GM21526 (cell line): Measurements from ENCODE around the gene CSNK1G2.

ENCODE experiments used
- ATAC-seq: cut with Tn5 transposase; IDR thresholded peaks from one replicate; pipeline ENCODE4 v1.9.1; 2021; ENCODE audit warnings: moderate library complexity; ENCODE audit not compliant: unreplicated experiment, low FRiP score

CSNK1G2 gene

DNA sequence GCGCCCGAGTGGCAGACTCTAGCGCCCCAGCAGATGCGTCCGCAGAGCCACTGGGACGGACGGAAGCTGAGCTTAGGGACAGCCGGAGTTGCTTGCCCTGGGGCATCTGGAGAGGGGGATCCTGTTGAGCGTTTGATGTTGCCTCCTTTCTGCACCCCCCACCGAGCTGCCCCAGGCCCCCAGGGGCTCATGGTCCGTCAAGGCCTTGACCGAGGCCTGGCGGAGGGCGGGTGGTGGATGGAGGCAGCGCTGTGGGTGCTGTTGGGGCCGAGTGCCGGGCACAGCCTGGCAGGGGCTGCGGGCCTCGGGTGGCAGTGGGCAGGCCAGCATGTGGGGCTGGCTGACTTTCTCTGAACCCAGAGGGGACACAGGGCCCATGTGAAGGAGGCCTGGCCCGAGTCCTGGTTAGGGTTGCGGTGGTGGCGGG lies 2.7 kb downstream of the CSNK1G2 start:
- no peak for ATAC-seq

DNA sequence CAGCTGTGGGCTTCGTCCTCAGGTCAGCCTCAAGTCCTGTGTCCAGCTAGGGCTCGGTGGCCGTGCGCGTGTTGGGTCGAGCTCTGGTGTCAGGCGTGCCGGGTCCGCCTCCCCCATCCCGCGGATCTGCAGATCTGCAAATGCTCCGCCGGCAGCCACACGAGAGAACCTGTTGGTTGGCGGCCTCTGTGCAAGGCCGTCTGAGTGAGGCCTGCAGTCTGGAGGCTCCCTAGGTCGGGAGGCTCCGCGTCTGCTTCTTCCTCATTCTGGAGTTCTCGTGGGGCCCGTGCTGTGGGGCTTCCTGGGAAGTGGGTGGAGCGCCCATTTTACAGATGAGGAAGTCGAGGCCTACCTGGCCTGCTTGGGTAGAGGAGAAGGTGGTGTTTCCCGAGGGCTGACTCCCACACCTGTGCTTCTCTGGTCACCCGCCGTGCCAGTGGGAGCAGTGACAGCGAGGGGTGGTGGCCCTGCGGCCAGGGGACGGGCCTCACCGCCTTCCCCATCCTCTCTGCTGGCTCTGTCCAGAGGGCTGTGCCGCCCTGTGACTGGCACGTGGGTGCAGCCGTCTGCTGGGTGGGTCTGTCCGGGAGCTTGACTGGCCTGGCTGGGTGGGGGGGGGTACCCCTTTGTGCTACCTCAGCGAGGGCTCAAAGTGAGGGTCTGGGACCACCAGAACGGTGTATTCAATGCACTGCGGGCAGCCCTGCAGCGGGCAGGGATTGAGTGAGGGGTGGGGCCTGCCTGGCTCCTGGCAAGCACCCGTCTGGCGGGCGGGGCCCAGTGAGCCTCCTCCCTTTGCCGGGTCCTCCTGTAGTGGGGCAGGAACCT lies 3.3 kb downstream of the CSNK1G2 start:
- ATAC-seq = no peak

DNA sequence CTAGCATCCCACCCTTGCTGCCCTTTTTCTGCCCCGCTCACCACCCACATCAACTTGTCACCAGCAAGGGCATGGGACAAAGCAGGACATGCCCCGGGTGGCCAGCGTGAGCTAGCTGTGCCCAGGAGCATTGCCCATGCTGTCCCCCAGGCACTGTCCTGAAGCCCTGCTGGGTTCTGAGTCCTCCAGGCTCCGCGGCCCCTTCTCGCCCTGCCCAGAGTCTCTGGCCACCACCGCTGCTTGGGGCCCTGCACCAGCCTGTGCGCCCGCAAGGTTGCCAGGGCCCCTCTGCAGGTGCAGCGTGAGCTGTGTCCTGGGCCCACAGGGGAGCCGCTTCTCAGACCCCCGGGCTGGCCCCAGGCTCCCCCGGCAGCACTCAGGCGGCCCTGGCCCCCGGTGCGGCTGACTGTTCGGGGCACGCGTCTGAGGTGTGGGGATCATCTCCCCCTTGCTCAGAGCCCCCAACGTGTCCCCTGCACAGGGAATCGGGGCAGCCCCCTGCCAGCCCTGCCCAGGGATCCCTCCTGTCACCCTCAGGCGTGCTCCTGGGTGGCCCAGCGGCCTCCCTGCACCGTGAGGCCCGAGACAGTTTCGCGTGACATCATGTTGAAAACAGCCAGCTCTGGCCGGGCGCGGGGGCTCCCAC lies 4.1 kb downstream of the CSNK1G2 start:
- no peak for ATAC-seq

DNA sequence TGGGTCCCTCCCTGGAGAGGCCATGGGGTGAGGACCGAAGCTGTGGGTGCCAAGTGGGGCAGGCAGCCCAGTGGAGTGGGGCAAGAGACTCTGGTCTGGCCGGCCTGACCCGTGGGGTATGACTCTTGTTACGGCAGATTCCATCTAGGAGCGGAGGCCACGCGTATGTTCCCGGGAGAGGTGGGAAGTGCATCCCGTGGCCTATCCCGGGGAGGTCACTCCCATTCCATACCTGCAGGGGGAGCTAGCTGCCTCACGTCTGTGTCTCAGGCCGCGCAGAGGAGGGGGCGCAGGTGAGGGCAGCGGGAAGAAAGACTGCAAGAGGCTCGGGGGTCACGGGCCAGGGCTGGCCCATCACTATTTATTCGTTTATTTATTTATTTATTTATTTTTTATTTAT lies 4.9 kb downstream of the CSNK1G2 start:
- no peak for ATAC-seq

DNA sequence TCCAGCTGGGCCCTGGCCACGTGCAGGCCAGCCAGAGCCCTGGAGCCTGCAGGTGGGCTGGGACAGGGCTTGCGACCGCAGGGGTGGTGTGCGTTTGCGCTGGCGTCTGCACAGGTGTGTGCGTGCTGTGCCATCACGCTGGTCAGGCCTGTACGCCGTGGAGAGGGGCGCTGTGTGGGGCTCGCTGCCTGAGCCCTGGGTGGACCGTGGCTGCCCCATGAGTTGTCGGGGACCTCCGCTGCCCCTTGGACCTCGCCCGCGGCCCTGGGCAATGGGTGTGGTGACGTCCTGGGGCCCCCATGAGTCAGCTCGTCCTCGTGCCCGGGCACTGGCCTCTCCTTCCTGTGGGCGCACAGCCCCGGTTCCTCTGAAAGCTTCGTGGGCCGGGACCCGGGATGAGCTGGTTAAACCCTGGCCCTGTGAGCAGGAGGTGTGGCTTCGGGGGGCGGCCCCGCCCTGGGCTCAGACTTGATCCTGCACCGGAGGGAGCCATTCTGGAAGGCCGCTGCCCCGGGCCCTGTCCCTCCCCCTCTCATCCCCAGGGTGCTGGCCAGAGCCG lies 6.8 kb downstream of the CSNK1G2 start:
- ATAC-seq = no peak

DNA sequence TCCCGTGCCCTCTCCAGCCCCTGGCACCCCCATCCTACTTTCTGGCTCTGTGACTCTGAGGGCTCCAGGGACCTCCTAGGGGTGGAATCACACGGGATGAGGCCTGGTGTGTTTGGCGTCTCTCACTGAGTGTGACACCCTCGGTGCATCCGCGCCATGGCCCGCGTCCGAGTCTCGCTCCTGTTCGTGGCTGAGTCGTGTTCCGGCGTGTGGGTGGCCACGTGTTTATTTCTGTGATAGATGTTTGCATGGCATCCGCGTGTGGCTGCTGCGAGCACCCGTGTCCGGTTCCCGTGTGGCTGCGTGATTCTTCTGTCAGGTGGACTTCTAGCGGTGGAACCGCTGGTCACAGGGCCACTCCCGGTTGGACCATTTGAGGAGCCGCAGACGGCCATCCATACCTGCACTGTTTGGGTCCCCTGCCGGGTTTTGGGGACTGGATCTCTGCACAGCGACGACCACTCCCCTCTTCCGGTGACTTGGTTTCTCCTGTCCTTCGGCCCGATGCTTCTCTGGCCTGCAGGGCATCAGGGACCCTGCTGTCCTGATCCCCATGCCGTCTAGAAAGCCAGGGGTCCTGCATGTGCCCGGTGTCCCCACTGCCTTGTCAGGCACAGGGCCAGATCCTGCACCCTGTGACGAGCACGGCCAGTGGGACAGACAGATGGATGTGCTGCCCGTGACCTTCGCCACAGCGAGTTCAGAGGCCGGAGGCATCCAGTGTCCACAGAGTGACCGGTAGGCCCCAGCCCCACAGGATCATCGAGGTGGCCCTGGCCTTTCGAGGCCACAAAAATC lies 8.5 kb downstream of the CSNK1G2 start:
- ATAC-seq = no peak

DNA sequence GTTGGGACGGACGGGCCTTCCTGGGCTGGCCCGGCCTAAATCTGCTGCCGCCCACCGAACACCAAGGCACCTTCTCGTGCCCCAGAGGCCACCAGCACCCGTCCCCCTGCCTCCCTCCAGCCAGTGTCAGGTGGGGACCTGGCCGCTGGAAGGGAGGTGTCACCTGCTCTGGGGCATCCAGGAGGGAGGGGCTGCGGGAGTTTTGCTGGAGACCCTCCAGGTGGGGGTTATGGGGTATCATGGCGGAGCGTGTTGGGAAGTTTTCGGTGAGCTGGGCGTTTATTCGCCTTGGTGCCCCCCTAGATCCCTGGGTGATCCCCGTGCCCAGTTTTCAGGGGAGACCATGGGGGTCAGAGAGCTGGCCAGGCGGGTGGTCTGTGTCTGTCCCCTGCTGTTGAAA lies 9.7 kb downstream of the CSNK1G2 start:
- ATAC-seq = no peak

DNA sequence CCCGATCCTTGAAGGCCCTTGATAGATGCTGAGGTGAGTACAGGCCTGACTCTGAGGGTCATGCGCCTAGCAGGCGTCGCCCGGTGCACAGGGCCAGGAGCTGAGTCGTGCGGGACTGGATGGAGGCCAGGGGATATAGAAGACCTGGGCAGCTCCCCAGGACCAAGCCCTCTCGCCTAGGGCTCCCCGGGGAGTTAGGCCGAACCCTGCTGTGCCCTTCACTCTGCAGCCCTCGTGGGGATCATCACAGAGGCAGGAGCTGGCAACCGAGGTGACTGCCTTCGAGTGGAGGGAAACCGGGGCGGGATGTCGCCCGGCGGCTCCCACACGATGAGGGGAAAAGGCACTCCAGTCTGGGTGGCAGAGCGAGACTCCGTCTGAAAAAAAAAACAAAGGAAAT lies 11.7 kb downstream of the CSNK1G2 start:
- no peak for ATAC-seq

DNA sequence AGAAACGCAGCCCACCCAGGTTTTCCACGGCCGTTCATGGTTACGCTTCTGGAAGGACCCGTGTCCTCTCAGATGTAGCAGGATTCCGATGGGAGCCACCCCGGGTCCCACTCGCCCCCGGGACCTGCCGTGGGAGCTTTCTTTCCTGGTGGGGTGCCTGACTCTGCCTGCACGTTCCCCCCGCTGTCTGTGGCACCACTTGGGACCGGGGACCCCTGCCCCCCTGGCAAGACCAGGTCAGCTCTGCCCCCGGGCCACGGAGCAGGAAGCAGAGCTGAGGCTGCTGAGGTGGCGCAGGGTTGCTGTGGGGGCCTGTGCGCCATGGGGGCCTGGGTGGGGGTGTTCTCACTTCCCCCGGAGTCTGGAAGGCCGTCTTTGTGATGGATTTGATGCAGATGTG lies 12.1 kb downstream of the CSNK1G2 start:
- no peak for ATAC-seq

DNA sequence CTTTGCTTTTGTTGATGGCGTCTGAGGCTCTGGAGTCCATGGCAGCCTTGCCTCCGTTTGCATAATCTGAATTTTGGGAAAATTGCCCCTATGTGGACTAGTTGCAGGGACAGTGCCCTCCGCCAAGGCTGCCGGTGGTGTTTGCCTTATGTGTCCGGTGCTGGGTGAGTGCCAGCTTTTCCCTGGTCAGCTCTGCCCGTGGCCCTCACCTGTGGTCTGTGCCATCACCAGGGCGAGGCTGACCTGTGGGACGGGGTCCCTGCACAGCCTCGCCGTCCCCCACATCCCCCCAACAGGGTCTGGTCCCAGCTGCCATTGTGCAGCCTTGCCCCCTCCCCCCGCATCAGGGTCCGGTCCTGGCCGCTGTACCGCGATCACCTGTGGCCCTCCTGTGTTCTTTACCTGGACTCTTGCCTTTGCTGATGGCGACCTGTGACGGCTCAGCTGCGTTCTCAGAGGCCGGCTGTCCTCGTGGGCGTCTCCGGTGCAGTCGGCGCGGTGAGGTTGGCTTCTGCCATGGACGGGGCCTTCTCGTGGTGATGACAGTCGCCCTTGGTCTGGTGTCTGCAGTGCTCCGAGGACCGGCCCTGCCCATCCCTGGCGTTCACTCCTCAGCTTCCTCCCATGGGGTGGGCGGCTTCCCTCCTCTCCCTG lies 12.6 kb downstream of the CSNK1G2 start:
- ATAC-seq = no peak

DNA sequence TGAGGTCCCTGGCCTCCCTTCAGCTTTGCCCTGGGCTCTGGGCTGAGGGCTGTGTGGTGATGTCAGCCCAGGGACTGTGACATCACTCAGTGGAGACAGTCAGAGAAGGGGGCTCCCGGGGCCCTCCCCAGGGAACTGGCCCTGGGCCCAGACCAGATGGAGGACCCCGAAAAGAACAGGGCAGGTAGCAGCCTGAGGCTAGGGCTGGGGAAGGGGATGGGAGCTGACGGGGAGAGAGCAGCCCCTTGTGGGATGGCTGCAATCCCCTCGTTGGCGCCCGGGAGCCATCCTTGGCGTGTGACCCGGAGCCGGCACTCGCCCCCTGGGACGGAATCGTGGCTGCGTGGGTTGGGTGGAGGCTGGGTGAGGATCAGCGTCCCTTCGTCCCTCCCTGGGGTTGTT lies 13.6 kb downstream of the CSNK1G2 start:
- ATAC-seq = no peak

DNA sequence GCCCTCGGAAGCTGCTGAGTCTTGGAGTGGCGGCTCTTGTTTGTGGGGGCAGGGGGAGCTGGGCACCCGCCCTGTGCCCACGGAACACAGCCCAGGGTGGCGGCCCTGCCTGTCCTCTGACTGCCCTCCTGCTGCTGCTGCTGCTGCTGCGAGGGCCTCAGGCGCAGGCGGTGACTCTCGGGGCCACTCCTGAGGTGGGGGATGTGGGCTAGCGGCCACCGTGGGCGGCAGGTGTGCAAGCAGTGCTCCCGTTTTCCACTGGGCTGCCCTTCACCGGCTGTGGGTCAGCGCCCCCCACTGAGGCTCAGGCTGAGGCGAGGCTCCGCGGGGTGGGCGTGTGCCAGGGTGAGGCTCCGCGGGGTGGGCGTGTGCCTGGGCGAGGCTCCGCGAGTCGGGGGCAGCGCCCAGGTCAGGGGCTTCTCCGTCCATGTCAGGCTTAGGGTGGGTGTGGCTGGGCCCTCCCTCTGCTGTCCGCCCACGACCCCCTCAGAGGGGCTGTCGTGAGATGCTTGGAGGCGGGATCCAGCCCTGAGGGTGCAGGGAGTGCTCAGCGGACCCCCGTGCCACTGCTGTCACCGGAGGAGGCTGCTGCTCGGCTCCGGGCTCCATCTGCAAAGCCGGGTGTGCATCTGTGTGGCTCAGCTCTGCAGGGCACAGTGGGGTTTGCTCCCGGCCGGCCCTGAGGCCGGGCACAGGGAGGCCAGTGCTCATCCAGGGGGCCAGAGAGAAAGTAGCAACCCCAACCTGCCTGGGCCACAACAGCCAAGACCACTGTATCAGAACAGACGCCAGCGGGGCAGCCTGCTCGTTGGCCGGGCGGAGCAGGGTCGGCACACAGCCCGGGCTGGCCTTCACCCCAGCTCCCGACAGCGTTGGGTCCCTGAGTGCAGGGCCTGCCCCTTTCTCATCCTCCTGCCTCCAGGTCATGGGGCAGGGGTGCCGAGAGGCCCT lies 14.5 kb downstream of the CSNK1G2 start:
- no peak for ATAC-seq

DNA sequence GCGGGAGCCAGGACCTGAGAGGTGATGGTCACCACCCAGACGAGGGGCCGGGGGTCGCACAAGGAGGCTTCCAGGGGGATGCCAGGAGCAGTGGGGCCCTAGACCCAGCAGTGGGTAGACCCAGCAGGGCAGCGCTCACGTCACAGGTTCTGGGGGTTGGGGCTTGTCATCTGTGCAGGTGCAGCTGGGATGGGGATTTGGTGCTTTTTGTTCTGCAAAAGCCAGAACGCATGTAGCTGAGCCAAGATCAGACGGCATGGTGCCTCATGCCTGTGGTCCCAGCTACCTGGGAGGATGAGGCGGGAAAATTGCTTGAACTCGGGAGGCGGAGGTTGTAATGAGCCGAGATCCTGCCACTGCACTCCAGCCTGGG lies 15.1 kb downstream of the CSNK1G2 start:
- ATAC-seq = no peak

DNA sequence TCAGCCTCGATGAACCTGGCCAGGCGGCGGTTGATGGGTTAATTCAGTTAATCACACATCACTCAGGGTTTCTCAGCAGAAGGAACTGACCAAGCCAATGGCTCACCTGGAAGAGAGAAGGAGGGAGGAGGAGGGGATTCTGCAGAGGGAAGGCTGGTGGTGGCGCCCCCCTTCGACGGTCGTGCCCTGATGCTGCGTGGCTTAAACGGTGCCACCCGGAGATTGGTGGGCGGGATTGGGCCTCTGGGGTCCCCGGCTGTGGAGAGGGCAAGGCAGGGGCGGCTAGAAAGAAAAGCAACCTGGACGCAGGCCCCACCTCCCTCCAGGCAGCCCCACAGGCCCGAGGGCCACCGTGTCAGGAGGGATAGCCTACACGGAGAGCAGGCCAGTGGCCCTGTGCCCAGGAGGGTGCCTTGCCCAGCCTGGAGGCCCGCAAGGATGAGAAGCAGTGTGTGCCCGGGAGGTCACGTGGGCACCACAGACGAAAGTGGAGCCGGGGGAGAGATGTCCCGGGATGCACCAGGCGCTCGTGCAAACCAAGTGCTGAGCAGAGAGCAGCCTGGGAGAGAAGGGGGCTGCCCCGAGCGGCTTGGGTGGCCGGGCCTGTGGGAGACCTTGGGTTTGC lies 16.0 kb downstream of the CSNK1G2 start:
- no peak for ATAC-seq

DNA sequence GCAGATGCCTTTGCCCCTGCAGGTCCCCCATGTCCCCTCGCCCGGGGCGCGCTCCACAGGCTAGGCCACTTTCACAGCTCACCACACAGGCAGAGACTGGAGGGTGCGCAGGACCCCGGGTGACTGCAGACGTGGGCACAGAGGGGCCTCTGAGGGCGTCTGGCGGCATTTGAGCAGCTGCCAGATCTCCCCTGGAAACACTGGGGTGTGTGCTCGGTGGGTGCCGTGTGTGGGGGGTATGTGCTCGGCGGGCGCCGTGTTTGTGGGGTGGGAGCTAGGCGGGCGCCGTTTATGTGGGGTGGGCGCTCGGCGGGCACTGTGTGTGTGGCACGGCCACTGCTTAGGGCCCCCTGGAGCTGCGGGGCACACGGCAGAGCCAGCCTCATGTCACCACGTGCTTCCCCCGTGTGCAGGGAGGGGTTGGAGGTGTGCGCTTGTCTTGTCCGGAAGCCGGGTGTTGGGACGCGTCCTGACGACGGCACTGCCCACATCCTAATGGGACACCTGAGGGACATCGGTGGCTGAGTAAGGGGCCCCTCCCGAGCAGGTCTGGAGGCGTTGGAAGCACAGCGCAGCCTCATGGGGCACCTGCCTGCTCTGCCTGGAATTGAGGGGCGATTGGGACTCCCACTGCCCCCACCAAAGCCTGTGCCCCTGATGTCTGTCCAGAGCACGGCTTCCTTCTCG lies 16.7 kb downstream of the CSNK1G2 start:
- ATAC-seq = no peak

DNA sequence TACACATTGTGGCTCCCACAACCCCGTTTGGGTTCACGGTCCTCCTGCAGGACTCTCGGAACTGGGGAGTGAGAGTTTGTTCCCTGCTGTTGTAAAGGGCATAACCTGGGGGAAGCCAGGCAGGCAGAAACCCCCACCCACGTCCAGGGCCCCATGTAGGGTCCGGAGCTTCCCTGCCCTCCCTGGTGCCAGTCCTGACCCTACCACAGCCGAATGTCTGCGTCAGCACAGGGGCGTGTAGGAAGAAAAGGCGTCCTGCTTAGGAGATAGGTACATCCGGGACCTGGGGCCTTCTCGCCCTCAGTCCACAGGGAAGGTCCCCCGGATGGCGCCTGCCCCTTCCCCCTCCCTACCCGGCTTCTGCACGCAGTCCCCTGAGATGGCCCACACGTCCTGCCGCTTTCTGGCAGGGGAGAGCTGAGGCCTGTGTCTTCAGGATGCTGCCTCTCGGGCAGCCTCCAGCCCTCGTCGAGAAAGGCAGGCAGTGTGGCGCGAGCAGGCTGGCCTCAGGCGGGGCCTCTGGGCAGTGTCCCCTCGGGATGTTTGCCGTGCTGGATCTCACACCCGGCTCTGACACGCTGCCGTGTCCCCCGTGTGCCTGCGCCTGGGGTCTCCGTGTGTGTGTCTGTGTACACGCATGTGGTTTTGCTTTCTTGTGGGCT lies 19.1 kb downstream of the CSNK1G2 start:
- ATAC-seq = no peak

DNA sequence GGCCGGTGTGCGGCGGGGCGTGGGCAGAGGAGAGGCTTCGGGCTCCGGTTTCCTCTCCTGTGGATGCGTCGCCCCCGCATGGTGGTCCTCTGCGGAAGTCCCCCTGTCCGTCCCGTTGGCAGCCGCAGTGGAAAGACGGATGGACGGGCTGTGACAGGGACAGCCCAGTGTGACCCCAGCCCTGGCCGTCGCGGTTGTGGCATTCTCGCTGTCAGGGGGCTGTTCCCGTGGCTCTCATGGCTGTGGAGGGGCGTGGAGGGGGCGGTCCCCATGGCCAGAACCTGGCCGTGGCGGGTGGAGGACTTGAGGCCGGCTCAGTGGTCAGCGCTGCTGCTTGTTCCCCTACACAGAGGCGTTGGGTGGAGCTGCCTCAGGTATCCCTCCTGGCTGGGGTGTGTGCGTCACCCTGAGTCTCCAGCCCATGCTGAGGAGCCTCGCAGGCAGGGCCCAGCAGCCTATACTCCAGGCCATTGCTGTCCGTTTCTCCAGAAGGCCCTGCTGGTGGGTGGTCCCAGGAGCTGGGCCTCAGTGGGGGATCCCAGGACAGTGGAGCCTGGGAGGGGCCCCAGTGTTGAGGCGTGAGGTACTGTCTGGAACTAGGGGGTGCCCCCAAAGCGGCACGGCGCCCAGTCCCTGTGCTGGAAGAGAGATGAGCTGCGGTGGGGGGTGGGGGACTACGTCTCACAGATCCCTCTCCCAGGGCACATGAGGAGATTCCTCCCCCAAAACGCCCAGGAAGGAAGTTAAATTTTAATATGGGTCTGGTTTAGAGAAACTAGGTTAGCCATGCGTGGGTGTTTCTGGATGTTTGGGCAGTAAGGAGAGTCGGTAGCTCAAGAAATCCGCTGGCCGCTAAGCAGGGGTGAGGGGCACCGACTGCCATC lies 20.3 kb downstream of the CSNK1G2 start:
- ATAC-seq = no peak
